GM13977 (cell line): ENCODE data around the gene GSE1.

Source experiments
- DNase-seq: peaks from one replicate; pipeline ENCODE4 v3.0.0; 2012; ENCODE audit warnings: low spot score
- CTCF ChIP-seq: IDR thresholded peaks from 2 replicates; pipeline ENCODE4 v1.5.1; 2012; ENCODE audit warnings: mild to moderate bottlenecking, control low read depth; ENCODE audit not compliant: insufficient read depth; ENCODE audit errors: extremely low read depth, missing control alignments
- in situ Hi-C: fragments of 300-500 bp; cut with MboI; formaldehyde crosslinking; loops from one replicate; pipeline ENCODE4 v1.12.0; 2022; ENCODE audit warnings: low sequenced_read_pairs, low pct_unique_long_range_greater_than_20kb, mixed read lengths, inconsistent platforms; ENCODE audit not compliant: unreplicated experiment

Gene GSE1

GRCh38 chr16:85639529-85640253 is 26.6 kb downstream of the GSE1 start:
- no peak for TF ChIP-seq CTCF
- no peak for DNase-seq
- in situ Hi-C loops: no loop called here

- in situ Hi-C loops: no loop called here
- DNase-seq: no peak
- TF ChIP-seq CTCF: no peak
Observed at GRCh38 chr16:85640254-85640558, 27.1 kb downstream of the GSE1 start.

GRCh38 chr16:85640585-85640984 is 27.5 kb downstream of the GSE1 start:
- no peak for TF ChIP-seq CTCF
- DNase-seq: no peak
- in situ Hi-C loops: no loop called here

- TF ChIP-seq CTCF: no peak
- DNase-seq: no peak
- in situ Hi-C loops: no loop called here
Observed at GRCh38 chr16:85641305-85641704, 28.2 kb downstream of the GSE1 start.

- TF ChIP-seq CTCF: no peak
- no peak for DNase-seq
- in situ Hi-C loops: no loop called here
Observed at GRCh38 chr16:85641776-85642176, 28.7 kb downstream of the GSE1 start.

GRCh38 chr16:85642762-85643358 is 29.7 kb downstream of the GSE1 start:
- in situ Hi-C loops: no loop called here
- no peak for TF ChIP-seq CTCF
- no peak for DNase-seq
